NCI-H187 (cell line): ENCODE measurements around the gene P2RX4.
"Not testable (repeated sequence)": the region's sequence is repeated elsewhere in the genome, so short reads cannot be mapped to it uniquely, and the experiment has no call there.

Experiments
- DNase-seq, 2 experiments: peaks; one replicate each; lab custom pipeline; 2025; lab: John Stamatoyannopoulos, UW

Gene P2RX4

GRCh38 chr12:121209624-121210572, at the start of gene P2RX4:
P2RX4 (plus strand) TSS chr12:121210129; CDS start chr12:121210165, 36 bp downstream.
- peak; percentile 54 to 83 for DNase-seq

GRCh38 chr12:121162384-121162783, 47.5 kb upstream of the P2RX4 start:
- no peak for DNase-seq

- no peak for DNase-seq
Measured at GRCh38 chr12:121162985-121163384, 46.9 kb upstream of the P2RX4 start.

GRCh38 chr12:121164839-121165238, 45.1 kb upstream of the P2RX4 start:
- not testable (repeated sequence) for DNase-seq

GRCh38 chr12:121165316-121165715, 44.6 kb upstream of the P2RX4 start:
- no peak for DNase-seq

GRCh38 chr12:121166356-121166755, 43.6 kb upstream of the P2RX4 start:
- no peak for DNase-seq

- DNase-seq = no peak
Measured at GRCh38 chr12:121167232-121167820, 42.6 kb upstream of the P2RX4 start.

GRCh38 chr12:121167951-121168350, 42.0 kb upstream of the P2RX4 start:
- DNase-seq = no peak

GRCh38 chr12:121170151-121170550, 39.8 kb upstream of the P2RX4 start:
- no peak for DNase-seq

- no peak for DNase-seq
Measured at GRCh38 chr12:121170611-121171260, 39.2 kb upstream of the P2RX4 start.

- no peak for DNase-seq
Measured at GRCh38 chr12:121172145-121172544, 37.8 kb upstream of the P2RX4 start.

GRCh38 chr12:121175383-121176119, 34.4 kb upstream of the P2RX4 start:
- DNase-seq = no peak

- DNase-seq = no peak
Measured at GRCh38 chr12:121176826-121177529, 33.0 kb upstream of the P2RX4 start.

- DNase-seq = no peak
Measured at GRCh38 chr12:121181181-121181580, 28.7 kb upstream of the P2RX4 start.

GRCh38 chr12:121182222-121182893, 27.6 kb upstream of the P2RX4 start:
- DNase-seq = no peak

GRCh38 chr12:121184425-121184824, 25.5 kb upstream of the P2RX4 start:
- no peak for DNase-seq

- DNase-seq = no peak
Measured at GRCh38 chr12:121184984-121185889, 24.7 kb upstream of the P2RX4 start.

- DNase-seq = no peak
Measured at GRCh38 chr12:121186826-121187225, 23.1 kb upstream of the P2RX4 start.

GRCh38 chr12:121187501-121187900, 22.4 kb upstream of the P2RX4 start:
- no peak for DNase-seq

- no peak for DNase-seq
Measured at GRCh38 chr12:121188227-121188626, 21.7 kb upstream of the P2RX4 start.
